GM19240 (cell line): Measurements from ENCODE around the gene LCN6.

Experiments
- DNase-seq: peaks from one replicate; pipeline ENCODE4 v3.0.0; 2011; ENCODE audit warnings: low spot score; ENCODE audit not compliant: insufficient read length

LCN6 gene

GRCh38 chr9:136744773-136745172 lies 3.6 kb downstream of the LCN6 start:
- DNase-seq = no peak

DNA sequence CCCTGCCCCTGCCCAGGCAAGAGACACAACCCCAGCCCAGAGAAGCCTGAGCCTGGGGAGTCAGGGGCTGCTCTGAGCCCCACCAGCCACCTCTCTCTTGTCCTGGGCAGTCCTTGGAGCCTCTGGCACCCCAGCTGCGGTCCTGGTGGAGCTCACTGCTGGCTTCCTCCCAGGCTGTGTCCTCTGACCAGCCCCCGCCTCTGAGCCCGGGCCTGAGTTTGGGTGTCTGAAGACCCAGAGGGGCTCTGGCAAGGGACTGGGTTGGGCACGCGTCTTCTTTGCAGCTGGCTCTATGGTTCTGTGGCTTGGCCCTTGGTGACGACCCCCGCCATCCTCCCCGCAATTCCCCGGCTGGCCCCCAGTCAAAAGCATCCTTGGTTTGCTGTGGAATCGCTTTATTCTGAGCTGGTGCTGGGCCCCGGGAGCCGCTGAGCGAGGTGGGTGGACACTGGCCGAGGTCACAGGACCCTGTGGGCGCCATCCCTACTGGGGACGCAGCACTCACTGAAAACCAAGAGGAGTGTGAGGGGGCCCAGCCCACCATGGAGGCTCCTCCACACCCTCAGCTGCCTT lies 4.6 kb downstream of the LCN6 start:
- DNase-seq = no peak

- no peak for DNase-seq
Measured at GRCh38 chr9:136742591-136743391, 5.5 kb downstream of the LCN6 start, which contains the start of gene LCN10. Gene LCN10 (minus strand): TSS chr9:136742940. CDS start chr9:136742903, 37 bp downstream.

DNA sequence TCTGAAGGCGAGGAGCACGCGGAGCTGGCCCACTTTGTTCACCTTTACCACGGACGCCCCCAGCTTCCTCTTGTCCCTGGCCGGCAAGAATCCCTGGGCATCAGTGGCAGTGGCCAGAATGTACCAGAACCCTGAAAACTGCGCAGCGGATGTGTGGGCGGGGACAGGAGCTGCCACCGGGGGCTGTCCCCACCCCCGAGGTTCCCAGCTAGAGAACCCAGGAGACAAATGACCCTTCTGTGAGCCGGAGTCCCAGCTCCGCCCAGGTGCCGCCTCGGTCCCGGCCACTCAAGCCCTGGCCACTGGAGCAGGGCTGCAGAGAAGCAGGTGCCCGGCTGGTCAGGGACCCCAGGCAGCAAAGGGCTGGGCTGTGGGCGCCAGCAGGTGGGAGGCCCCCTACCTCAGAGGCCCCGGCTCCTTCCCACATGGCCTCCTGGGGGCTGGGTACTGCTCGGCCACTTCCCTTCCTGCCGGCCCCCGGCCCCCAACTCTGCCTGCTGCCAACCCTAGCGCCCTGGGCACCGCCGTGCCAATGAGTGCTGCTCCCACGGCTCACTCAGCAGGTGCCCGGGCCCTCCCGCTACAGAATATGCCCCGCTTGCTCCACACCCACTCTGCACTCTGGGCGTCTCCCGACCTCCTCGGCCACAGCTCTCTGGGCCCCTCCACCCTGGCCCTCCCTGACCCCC lies 6.3 kb downstream of the LCN6 start:
- DNase-seq = peak; percentile 52

- DNase-seq = no peak
Measured at GRCh38 chr9:136740971-136741882, 7.1 kb downstream of the LCN6 start.

- no peak for DNase-seq
Measured at GRCh38 chr9:136740491-136740890, 7.8 kb downstream of the LCN6 start.

GRCh38 chr9:136740069-136740468 lies 8.3 kb downstream of the LCN6 start:
- no peak for DNase-seq

GRCh38 chr9:136739509-136739908 lies 8.8 kb downstream of the LCN6 start:
- no peak for DNase-seq

DNA sequence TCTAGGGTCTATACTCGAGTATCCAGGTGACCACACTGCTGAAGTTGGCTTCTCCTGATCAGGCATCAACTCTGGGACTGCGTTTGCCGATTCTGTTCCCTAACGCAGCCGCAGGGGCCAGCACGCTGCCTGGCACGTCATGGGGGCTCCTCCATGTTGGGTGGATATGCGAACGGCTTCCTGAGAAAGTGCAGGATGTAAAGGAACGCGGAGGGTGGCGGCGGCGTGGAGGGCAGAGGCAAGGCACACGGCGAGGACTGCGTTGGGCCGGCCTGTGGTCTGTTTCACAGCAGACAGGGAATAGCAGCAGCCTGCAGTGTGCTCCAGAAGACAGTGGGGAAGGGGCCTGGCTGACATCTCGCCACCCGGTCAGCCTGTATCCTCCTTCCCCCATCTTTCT lies 9.4 kb downstream of the LCN6 start:
- DNase-seq = no peak

GRCh38 chr9:136735812-136736480 lies 12.4 kb downstream of the LCN6 start:
- DNase-seq = no peak

DNA sequence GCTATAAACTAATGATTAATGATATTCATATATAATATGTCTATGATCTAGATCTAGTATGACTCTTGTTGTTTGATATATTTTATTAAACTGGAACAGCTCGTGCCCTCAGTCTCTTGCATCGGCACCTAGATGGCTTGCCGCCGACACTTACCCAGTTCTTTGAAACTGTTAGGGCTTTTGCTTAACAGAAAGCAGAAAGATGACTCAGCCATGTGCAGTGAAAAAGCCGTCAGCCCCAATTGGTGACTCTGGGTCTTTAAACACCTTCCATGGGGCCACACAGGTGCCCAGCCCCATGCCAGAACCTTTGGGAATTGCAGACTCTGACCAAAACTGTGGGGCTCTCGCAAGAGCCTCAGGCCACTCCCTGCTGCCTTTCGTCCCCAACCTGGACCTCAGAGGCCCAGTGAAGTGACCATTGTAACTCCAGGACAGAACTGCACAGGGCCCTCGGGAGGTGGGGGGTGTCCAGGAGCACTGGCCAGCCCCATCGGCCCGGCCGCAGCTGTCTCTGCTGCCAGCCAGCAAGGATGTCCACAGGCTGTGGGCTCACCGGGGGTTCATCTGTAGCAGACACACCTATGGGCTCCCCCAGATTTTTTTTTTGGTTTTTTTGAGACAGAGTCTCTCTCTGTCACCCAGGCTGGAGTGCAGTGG lies 13.4 kb downstream of the LCN6 start:
- no peak for DNase-seq

DNA sequence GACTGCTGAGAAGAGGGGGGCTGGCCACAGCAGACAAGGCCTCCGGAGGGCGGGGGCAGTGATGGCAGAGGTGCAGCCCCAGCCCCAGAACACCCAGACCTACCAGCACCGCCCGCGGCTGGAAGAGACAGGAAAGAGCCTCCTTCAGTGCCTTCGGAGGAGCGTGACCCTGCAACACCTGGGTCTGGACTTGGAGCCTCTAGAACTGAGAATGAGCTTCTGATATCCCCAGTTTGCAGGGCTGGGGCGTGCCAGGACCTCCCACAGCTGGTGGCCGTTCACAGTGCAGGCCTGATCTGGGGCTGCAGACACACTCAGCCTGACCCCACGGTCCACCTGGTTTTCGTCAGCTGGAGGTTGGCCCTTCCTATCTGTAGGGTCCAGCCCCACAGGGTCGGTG lies 14.7 kb downstream of the LCN6 start:
- no peak for DNase-seq

GRCh38 chr9:136732444-136733178 lies 15.7 kb downstream of the LCN6 start:
- DNase-seq = no peak

- no peak for DNase-seq
Measured at GRCh38 chr9:136729926-136730325, 18.4 kb downstream of the LCN6 start.

GRCh38 chr9:136729144-136729543 lies 19.2 kb downstream of the LCN6 start:
- DNase-seq = no peak

DNA sequence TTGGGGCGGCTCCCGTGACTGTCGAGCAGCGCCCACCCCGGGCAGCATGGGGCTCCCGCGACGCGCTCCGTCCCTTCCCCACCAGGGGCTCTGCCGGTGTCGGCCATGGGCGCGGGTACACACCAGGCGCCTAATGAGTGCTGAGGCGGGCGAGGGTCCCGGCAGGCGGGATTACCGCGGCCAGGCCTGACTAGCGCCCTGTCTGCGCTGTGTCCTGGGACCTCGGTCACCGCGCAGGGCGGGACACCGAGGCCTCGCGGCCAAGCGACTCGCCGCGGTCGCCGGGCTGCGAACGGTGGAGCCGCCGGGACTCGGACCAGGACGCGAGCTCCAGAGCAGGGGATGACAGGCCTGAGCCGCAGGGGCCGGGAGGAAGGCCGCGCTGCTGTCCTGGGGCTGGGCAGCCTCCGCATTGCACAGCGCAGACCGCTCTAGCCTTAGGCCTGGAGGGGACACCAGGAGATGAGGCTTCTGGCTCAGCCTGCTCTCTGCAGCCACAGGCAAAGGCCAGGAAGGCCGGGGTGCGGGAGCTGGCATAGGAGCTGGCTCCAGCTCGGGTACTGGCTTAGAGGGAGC lies 19.7 kb downstream of the LCN6 start:
- DNase-seq = no peak

DNA sequence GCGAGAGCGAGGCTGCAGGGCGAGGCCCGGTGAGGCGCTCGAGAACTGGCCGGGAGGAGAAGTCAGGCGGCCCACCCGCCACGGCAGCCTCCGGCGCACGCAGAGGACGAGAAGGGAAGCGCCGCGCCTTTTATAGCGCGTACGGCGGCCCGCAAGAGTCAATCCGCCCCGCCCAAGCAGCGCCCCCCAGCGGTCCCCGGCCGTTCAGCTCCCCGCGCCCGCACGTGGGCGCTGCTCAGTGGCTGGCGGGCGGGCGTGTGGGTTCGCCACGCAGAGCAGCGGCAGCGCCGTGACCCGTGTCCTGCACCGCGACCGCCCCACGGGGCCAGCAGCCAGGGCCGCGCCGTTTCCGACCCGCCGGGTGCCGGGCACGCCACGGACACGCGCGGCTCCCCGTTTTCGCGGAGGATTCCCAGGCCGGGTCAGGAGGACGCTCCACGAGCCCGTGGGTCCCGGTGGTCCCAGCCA lies 20.2 kb downstream of the LCN6 start:
- DNase-seq = peak; percentile 92

GRCh38 chr9:136726631-136727191 lies 21.6 kb downstream of the LCN6 start:
- peak; percentile 81 for DNase-seq

GRCh38 chr9:136726118-136726517 lies 22.2 kb downstream of the LCN6 start:
- no peak for DNase-seq
